Bronchial epithelial cell (primary cell): ENCODE data around the gene CERS1. TPM values are rescaled to one million over a fixed set of nuclear protein-coding genes. Genes with fewer than 3 reads are reported as not detected.

Experiments
- DNase-seq: peaks from one replicate; pipeline ENCODE4 v3.0.0-alpha.2; 2010; ENCODE audit warnings: low read depth
- FAIRE-seq: peaks from 2 replicates; lab custom pipeline; 2011; peaks lifted over from hg19 to GRCh38; lab: Jason Lieb, UNC
- H3K27me3 ChIP-seq: 2 replicates; pipeline ENCODE4 v1.5.1; 2011; ENCODE audit warnings: low read length; ENCODE audit not compliant: control insufficient read depth, insufficient read depth
- H3K36me3 ChIP-seq: 2 replicates; pipeline ENCODE4 v1.5.1; 2011; ENCODE audit warnings: low read length; ENCODE audit not compliant: control insufficient read depth, insufficient read depth
- H3K4me3 ChIP-seq: 2 replicates; pipeline ENCODE4 v1.5.1; 2011; ENCODE audit warnings: mild to moderate bottlenecking, low read depth, low read length, control low read depth
- total RNA-seq: library from RNA; depleted of rRNA; stranded (reverse); fragments of >200 nt; gene quantifications from 2 replicates; pipeline ENCODE4 v1.2.1, GENCODE V29; 2014
- TF ChIP-seq, protein P1 (sequence below): IDR thresholded peaks from 2 replicates; pipeline ENCODE4 v1.5.1; 2011; ENCODE audit warnings: mild to moderate bottlenecking, moderate library complexity, low read length, control low read depth, inconsistent platforms; ENCODE audit not compliant: insufficient read depth, severe bottlenecking

Gene CERS1
- total RNA-seq, 1 donor from 2014 or later = 0.26 TPM

DNA sequence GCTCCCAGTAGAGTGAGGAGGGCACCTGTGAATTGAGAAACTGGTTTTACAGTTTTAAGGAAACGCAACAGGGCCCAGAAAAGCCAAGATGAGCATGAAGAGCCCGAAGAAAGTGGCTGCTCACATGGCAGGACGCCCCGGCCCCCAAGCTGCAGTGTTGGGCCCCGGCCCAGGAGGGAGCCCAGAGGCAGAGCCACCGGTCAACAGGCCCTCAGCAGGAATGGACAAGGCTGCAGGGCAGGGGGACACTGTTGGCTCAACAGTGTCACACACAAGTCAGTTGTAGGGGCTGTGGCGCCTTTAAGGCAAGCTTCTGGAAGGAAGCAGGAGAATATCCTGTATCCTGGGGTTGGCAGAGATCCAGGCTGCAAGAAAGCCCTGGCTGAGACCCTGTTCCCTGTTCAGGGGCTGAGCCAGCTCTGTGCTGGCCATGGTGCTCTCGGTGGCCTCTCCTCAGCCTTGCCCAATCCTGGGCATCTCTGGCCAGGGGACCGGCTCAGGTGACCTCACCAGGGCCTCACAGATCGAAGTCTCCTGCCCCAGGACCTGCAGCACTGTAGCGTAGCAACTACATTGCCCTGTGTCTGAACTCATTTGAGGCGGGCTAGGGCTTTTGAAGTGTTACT lies 36.2 kb downstream of the CERS1 start:
- DNase-seq (no peak), FAIRE-seq (no peak)
- Histone ChIP-seq H3K36me3 (peaks cover 73% of the 10 kb centered on the region), H3K4me3 (no peak overlapping the region), H3K27me3 (no peaks in the 10 kb centered on the region)
- TF ChIP-seq, protein P1, sequence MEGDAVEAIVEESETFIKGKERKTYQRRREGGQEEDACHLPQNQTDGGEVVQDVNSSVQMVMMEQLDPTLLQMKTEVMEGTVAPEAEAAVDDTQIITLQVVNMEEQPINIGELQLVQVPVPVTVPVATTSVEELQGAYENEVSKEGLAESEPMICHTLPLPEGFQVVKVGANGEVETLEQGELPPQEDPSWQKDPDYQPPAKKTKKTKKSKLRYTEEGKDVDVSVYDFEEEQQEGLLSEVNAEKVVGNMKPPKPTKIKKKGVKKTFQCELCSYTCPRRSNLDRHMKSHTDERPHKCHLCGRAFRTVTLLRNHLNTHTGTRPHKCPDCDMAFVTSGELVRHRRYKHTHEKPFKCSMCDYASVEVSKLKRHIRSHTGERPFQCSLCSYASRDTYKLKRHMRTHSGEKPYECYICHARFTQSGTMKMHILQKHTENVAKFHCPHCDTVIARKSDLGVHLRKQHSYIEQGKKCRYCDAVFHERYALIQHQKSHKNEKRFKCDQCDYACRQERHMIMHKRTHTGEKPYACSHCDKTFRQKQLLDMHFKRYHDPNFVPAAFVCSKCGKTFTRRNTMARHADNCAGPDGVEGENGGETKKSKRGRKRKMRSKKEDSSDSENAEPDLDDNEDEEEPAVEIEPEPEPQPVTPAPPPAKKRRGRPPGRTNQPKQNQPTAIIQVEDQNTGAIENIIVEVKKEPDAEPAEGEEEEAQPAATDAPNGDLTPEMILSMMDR = no peak

DNA sequence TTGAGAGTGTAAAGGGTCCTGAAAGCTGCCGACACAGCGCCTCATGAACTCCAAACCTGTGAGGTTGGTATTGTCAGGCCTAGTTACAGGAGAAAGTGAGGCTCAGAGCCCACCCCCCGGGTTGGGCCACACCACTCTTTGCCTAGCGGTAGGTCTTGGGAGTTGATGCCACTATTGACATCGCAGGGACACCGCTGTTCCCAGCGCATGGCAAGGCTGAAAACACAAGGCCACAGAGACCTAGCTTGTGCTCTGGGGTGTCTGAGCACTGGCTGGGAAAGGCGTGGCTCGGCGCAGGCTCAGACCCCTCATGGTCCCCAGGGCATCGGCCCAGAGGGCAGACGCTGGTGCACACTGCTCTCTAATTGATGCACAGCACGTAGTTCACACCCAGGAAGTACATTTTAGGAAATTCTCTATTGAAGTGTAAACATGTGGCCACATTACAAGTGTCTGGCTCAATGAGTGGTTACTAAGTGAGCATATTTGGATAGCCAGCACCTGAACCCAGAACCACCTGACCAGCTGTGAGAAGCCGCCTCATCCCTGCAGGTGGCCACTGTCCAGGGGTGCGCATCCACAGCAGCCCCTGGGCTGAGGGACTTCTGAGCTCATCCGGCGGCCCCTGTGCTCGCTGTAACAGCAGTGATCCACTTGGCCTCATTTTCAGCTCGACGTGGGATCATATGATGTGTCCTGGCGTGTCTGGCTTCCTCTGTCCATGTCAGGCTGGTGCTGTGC lies 36.9 kb downstream of the CERS1 start:
- H3K36me3 ChIP-seq = peaks cover 74% of the 10 kb centered on the region
- H3K4me3 ChIP-seq = no peak overlapping the region
- TF ChIP-seq, protein P1 = no peak
- H3K27me3 ChIP-seq = no peaks in the 10 kb centered on the region
- DNase-seq (no peak), FAIRE-seq (no peak)

DNA sequence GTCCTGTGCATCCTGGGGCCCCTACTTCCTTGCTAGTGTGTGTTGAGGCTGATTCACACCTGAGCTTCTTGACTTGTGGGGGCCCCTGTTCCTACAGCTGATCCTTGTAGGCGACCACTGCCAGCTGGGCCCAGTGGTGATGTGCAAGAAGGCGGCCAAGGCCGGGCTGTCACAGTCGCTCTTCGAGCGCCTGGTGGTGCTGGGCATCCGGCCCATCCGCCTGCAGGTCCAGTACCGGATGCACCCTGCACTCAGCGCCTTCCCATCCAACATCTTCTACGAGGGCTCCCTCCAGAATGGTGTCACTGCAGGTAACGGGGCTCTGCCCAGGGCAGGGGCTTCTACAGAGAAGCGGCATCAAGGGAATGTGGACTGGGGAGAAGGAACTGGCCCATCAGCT lies 38.7 kb downstream of the CERS1 start:
- TF ChIP-seq, protein P1 = no peak
- Histone ChIP-seq H3K4me3 (no peak overlapping the region), H3K27me3 (no peaks in the 10 kb centered on the region), H3K36me3 (peaks cover 70% of the 10 kb centered on the region)
- FAIRE-seq (no peak), DNase-seq (no peak)

- H3K27me3 ChIP-seq = no peaks in the 10 kb centered on the region
- peaks cover 70% of the 10 kb centered on the region for H3K36me3 ChIP-seq
- FAIRE-seq (no peak), DNase-seq (no peak)
- no peak overlapping the region for H3K4me3 ChIP-seq
- TF ChIP-seq, protein P1 = peak; percentile 44
Observed at GRCh38 chr19:18856385-18857126, 39.4 kb downstream of the CERS1 start.

DNA sequence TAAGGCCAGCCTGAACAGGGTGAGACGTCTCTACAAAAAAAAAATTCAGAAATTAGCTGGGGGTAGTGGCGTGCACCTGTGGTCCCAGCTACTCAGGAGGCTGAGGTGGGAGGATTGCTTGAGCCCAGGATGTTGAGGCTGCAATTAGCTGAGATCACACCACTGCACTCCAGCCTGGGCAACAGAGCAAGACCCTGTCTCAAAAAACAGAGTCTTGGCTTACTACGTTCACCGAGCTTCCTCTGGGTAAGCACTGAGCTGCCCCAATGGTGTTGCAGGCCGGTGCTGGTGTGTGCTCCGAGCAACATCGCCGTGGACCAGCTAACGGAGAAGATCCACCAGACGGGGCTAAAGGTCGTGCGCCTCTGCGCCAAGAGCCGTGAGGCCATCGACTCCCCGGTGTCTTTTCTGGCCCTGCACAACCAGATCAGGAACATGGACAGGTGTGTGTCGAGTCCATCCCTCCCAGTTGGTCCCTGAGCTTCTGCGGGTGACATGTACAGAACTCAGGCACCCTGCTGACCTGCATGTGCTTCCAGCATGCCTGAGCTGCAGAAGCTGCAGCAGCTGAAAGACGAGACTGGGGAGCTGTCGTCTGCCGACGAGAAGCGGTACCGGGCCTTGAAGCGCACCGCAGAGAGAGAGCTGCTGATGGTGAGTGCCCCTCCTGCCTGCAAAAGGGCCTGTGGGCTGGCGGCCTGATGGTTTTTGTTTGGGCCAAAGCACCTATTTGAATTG lies 40.1 kb downstream of the CERS1 start:
- no peak for DNase-seq
- TF ChIP-seq, protein P1 = no peak
- no peaks in the 10 kb centered on the region for H3K27me3 ChIP-seq
- H3K4me3 ChIP-seq = no peak overlapping the region
- H3K36me3 ChIP-seq = peaks cover 65% of the 10 kb centered on the region
- FAIRE-seq = peak; percentile 73
